Karpas-422 (cell line): ENCODE results near the gene PARL. TPM values are rescaled to one million over a fixed set of nuclear protein-coding genes. Genes with fewer than 3 reads are reported as not detected.
"Not testable (repeated sequence)": the region's sequence is repeated elsewhere in the genome, so short reads cannot be mapped to it uniquely, and the experiment has no call there.

Source experiments
- DNase-seq: peaks from one replicate; pipeline ENCODE4 v3.0.0-alpha.2; 2015
- H2AFZ ChIP-seq: fragments of 200-600 bp; sonication (generic); 2 replicates; pipeline ENCODE4 v1.6.1; 2014; ENCODE audit warnings: antibody characterized with exemption, low read length, mixed read lengths
- H3K27ac ChIP-seq: fragments of 200-600 bp; sonication (generic); 2 replicates; pipeline ENCODE4 v1.5.1; 2014; ENCODE audit warnings: mild to moderate bottlenecking, low read length, moderate library complexity
- H3K27me3 ChIP-seq: fragments of 200-600 bp; sonication (generic); 2 replicates; pipeline ENCODE4 v1.6.1; 2014; ENCODE audit warnings: low read length, mixed read lengths
- H3K36me3 ChIP-seq: fragments of 200-600 bp; sonication (generic); 2 replicates; pipeline ENCODE4 v1.6.1; 2014; ENCODE audit warnings: low read length, mixed read lengths; ENCODE audit not compliant: insufficient read depth
- H3K4me1 ChIP-seq: fragments of 200-600 bp; sonication (generic); 2 replicates; pipeline ENCODE4 v1.6.1; 2014; ENCODE audit warnings: mild to moderate bottlenecking, low read length, mixed read lengths
- H3K4me2 ChIP-seq: fragments of 200-600 bp; sonication (generic); 2 replicates; pipeline ENCODE4 v1.6.1; 2014; ENCODE audit warnings: low read length, low read depth, mild to moderate bottlenecking; ENCODE audit not compliant: poor library complexity, severe bottlenecking
- H3K4me3 ChIP-seq: fragments of 200-600 bp; sonication (generic); 2 replicates; pipeline ENCODE4 v1.5.1; 2014; ENCODE audit warnings: mild to moderate bottlenecking, antibody characterized with exemption, low read length, mixed read lengths
- H3K79me2 ChIP-seq: fragments of 200-600 bp; sonication (generic); 2 replicates; pipeline ENCODE4 v1.6.1; 2014; ENCODE audit warnings: mild to moderate bottlenecking, low read length, mixed read lengths
- H3K9ac ChIP-seq: fragments of 200-600 bp; sonication (generic); 2 replicates; pipeline ENCODE4 v1.6.0; 2014; ENCODE audit warnings: low read length
- H3K9me2 ChIP-seq: fragments of 200-600 bp; sonication (generic), shearing (Covaris generic); replicated peaks from 2 replicates; pipeline ENCODE4 v1.6.0; 2014; ENCODE audit warnings: mild to moderate bottlenecking, low read length, moderate library complexity; ENCODE audit not compliant: insufficient read depth
- H3K9me3 ChIP-seq: fragments of 300-700, 200-600 bp; sonication (generic); 2 replicates; pipeline ENCODE4 v1.6.1; 2014; ENCODE audit warnings: low read length, mixed read lengths
- H4K20me1 ChIP-seq: fragments of 200-600 bp; sonication (generic); 2 replicates; pipeline ENCODE4 v1.6.1; 2014; ENCODE audit warnings: mild to moderate bottlenecking, antibody characterized with exemption, low read length, low read depth; ENCODE audit not compliant: insufficient read depth
- total RNA-seq: library from RNA; depleted of rRNA; stranded (reverse); fragments of >200 nt; shearing (Covaris generic); gene quantifications from 2 replicates; pipeline ENCODE4 v1.2.3, GENCODE V29; 2014; ENCODE audit warnings: low replicate concordance

PARL gene
- total RNA-seq, 1 experiment from 2014 or later = 48.8 TPM

- Histone ChIP-seq H3K79me2 (peaks cover 3% of the 10 kb centered on the region; the same call in 1 of the 2 replicates), H3K4me2 (no peak overlapping the region), H2AFZ (no peak overlapping the region), H3K4me1 (no peaks in the 10 kb centered on the region), H3K27me3 (no peaks in the 10 kb centered on the region), H3K9ac (no peak overlapping the region), H3K4me3 (no peak overlapping the region), H3K36me3 (peaks cover 65% of the 10 kb centered on the region), H4K20me1 (no peaks in the 10 kb centered on the region), H3K9me3 (no peaks in the 10 kb centered on the region), H3K27ac (no peak overlapping the region), H3K9me2 (no peaks in the 10 kb centered on the region)
- no peak for DNase-seq
Measured at GRCh38 chr3:183799461-183799860, 85.2 kb downstream of the PARL start.

- DNase-seq = no peak
- Histone ChIP-seq H3K9me3 (no peaks in the 10 kb centered on the region), H3K9me2 (no peaks in the 10 kb centered on the region), H3K4me1 (no peaks in the 10 kb centered on the region), H2AFZ (no peak overlapping the region), H4K20me1 (no peaks in the 10 kb centered on the region), H3K27me3 (no peaks in the 10 kb centered on the region), H3K9ac (no peak overlapping the region), H3K27ac (no peak overlapping the region), H3K79me2 (peaks cover 12% of the 10 kb centered on the region; the same call in 1 of the 2 replicates), H3K36me3 (peaks cover 66% of the 10 kb centered on the region), H3K4me2 (no peak overlapping the region), H3K4me3 (no peak overlapping the region)
Measured at GRCh38 chr3:183797996-183798395, 86.7 kb downstream of the PARL start.

GRCh38 chr3:183796372-183796771 lies 88.3 kb downstream of the PARL start:
- DNase-seq = no peak
- no peaks in the 10 kb centered on the region for H3K9me2 ChIP-seq
- no peak overlapping the region for H3K27ac ChIP-seq
- H3K4me1 ChIP-seq = no peaks in the 10 kb centered on the region
- no peaks in the 10 kb centered on the region for H4K20me1 ChIP-seq
- no peak overlapping the region for H2AFZ ChIP-seq
- peaks cover 58% of the 10 kb centered on the region for H3K36me3 ChIP-seq
- no peaks in the 10 kb centered on the region for H3K27me3 ChIP-seq
- no peak overlapping the region for H3K4me3 ChIP-seq
- no peak overlapping the region for H3K9ac ChIP-seq
- H3K4me2 ChIP-seq = no peak overlapping the region
- peaks cover 19% of the 10 kb centered on the region for H3K79me2 ChIP-seq
- H3K9me3 ChIP-seq = no peaks in the 10 kb centered on the region

GRCh38 chr3:183794452-183794851 lies 90.2 kb downstream of the PARL start:
- no peak for DNase-seq
- H3K36me3 ChIP-seq = peaks cover 61% of the 10 kb centered on the region
- no peak overlapping the region for H3K27ac ChIP-seq
- no peak overlapping the region for H3K4me3 ChIP-seq
- H2AFZ ChIP-seq = no peak overlapping the region
- no peaks in the 10 kb centered on the region for H3K9me3 ChIP-seq
- no peaks in the 10 kb centered on the region for H3K4me1 ChIP-seq
- no peaks in the 10 kb centered on the region for H3K9me2 ChIP-seq
- peaks cover 33% of the 10 kb centered on the region for H3K79me2 ChIP-seq
- no peaks in the 10 kb centered on the region for H4K20me1 ChIP-seq
- H3K4me2 ChIP-seq = no peak overlapping the region
- H3K9ac ChIP-seq = no peak overlapping the region
- H3K27me3 ChIP-seq = no peaks in the 10 kb centered on the region

GRCh38 chr3:183792976-183793375 lies 91.7 kb downstream of the PARL start:
- no peaks in the 10 kb centered on the region for H3K9me2 ChIP-seq
- no peaks in the 10 kb centered on the region for H3K9me3 ChIP-seq
- H3K4me1 ChIP-seq = no peaks in the 10 kb centered on the region
- no peak overlapping the region for H3K4me3 ChIP-seq
- peaks cover 44% of the 10 kb centered on the region for H3K79me2 ChIP-seq
- no peak overlapping the region for H3K9ac ChIP-seq
- DNase-seq = no peak
- no peak overlapping the region for H3K27ac ChIP-seq
- peaks cover 7% of the 10 kb centered on the region; the same call in 1 of the 2 replicates for H4K20me1 ChIP-seq
- peaks cover 57% of the 10 kb centered on the region for H3K36me3 ChIP-seq
- no peak overlapping the region for H3K4me2 ChIP-seq
- no peaks in the 10 kb centered on the region for H3K27me3 ChIP-seq
- no peak overlapping the region for H2AFZ ChIP-seq

- peaks cover 65% of the 10 kb centered on the region for H3K36me3 ChIP-seq
- H3K27ac ChIP-seq = no peak overlapping the region
- no peak overlapping the region for H3K4me3 ChIP-seq
- H4K20me1 ChIP-seq = peaks cover 7% of the 10 kb centered on the region; the same call in 1 of the 2 replicates
- no peak overlapping the region for H2AFZ ChIP-seq
- H3K79me2 ChIP-seq = peaks cover 60% of the 10 kb centered on the region
- DNase-seq = no peak
- no peak overlapping the region for H3K4me2 ChIP-seq
- no peaks in the 10 kb centered on the region for H3K27me3 ChIP-seq
- no peaks in the 10 kb centered on the region for H3K4me1 ChIP-seq
- H3K9me3 ChIP-seq = no peaks in the 10 kb centered on the region
- H3K9ac ChIP-seq = no peak overlapping the region
- H3K9me2 ChIP-seq = no peaks in the 10 kb centered on the region
Measured at GRCh38 chr3:183790700-183791099, 94.0 kb downstream of the PARL start.

- H3K4me1 ChIP-seq = no peaks in the 10 kb centered on the region
- H3K4me3 ChIP-seq = no peak overlapping the region
- peaks cover 7% of the 10 kb centered on the region; the same call in 1 of the 2 replicates for H4K20me1 ChIP-seq
- no peak overlapping the region for H3K9ac ChIP-seq
- H3K9me3 ChIP-seq = no peaks in the 10 kb centered on the region
- no peak overlapping the region for H3K27ac ChIP-seq
- peaks cover 66% of the 10 kb centered on the region for H3K36me3 ChIP-seq
- no peak overlapping the region for H2AFZ ChIP-seq
- no peak overlapping the region for H3K4me2 ChIP-seq
- no peaks in the 10 kb centered on the region for H3K9me2 ChIP-seq
- H3K27me3 ChIP-seq = no peaks in the 10 kb centered on the region
- DNase-seq = no peak
- peaks cover 60% of the 10 kb centered on the region for H3K79me2 ChIP-seq
Measured at GRCh38 chr3:183789826-183790225, 94.9 kb downstream of the PARL start.

GRCh38 chr3:183784503-183784902 lies 100.2 kb downstream of the PARL start:
- peaks cover 64% of the 10 kb centered on the region for H3K79me2 ChIP-seq
- H3K9ac ChIP-seq, H3K4me3 ChIP-seq, H3K27me3 ChIP-seq, H4K20me1 ChIP-seq, H3K9me2 ChIP-seq, H2AFZ ChIP-seq, DNase-seq, H3K4me2 ChIP-seq, H3K4me1 ChIP-seq, H3K9me3 ChIP-seq, H3K27ac ChIP-seq: not testable (repeated sequence)
- H3K36me3 ChIP-seq = peaks cover 67% of the 10 kb centered on the region
